HG02885 (cell line): Measurements from ENCODE around the gene HEYL.

Source experiments
- ATAC-seq: cut with Tn5 transposase; IDR thresholded peaks from one replicate; pipeline ENCODE4 v1.9.1; 2021; ENCODE audit warnings: mild to moderate bottlenecking; ENCODE audit not compliant: unreplicated experiment, poor library complexity

The HEYL gene

GRCh38 chr1:39643705-39644104 is 4.3 kb upstream of the HEYL start:
- ATAC-seq, result no peak

GRCh38 chr1:39642796-39643195 is 3.4 kb upstream of the HEYL start:
- no peak for ATAC-seq

- ATAC-seq, result no peak
These were observed 1.4 kb upstream of the HEYL start for GRCh38 chr1:39640861-39641260.

GRCh38 chr1:39638965-39639304 is 508 bp downstream of the HEYL start:
- ATAC-seq, result no peak

- ATAC-seq, result no peak
These were observed 2.1 kb downstream of the HEYL start for GRCh38 chr1:39637361-39637760.

GRCh38 chr1:39635871-39636210 is 3.6 kb downstream of the HEYL start:
- no peak for ATAC-seq

- no peak for ATAC-seq
These were observed 4.1 kb downstream of the HEYL start for GRCh38 chr1:39635205-39635870.

- ATAC-seq, result no peak
These were observed 6.0 kb downstream of the HEYL start for GRCh38 chr1:39633422-39633821.

GRCh38 chr1:39632682-39633417 is 6.6 kb downstream of the HEYL start:
- no peak for ATAC-seq

- ATAC-seq, result no peak
These were observed 7.1 kb downstream of the HEYL start for GRCh38 chr1:39632323-39632681.

- ATAC-seq, result no peak
These were observed 7.8 kb downstream of the HEYL start for GRCh38 chr1:39631361-39632322.

- ATAC-seq, result no peak
These were observed 10.6 kb downstream of the HEYL start for GRCh38 chr1:39628807-39629350.

- ATAC-seq, result no peak
These were observed 12.8 kb downstream of the HEYL start for GRCh38 chr1:39626646-39627045.

GRCh38 chr1:39625462-39626273 is 13.8 kb downstream of the HEYL start:
- ATAC-seq, result no peak

GRCh38 chr1:39625009-39625408 is 14.4 kb downstream of the HEYL start:
- ATAC-seq, result no peak

- no peak for ATAC-seq
These were observed 16.4 kb downstream of the HEYL start for GRCh38 chr1:39623053-39623452.

GRCh38 chr1:39622427-39622826 is 17.0 kb downstream of the HEYL start:
- no peak for ATAC-seq

GRCh38 chr1:39620659-39621165 is 18.7 kb downstream of the HEYL start:
- no peak for ATAC-seq

GRCh38 chr1:39617488-39618049 is 21.9 kb downstream of the HEYL start:
- no peak for ATAC-seq
